ENCODE measurements around the gene INSM1.

- peak; percentile 79 for TF ChIP-seq CTCF (IDR thresholded peaks at IDR 0.05)
- no peak for TF ChIP-seq EZH2phosphoT487 (IDR thresholded peaks at IDR 0.05; ENCODE audit: borderline replicate concordance, low read depth)
- no peak for TF ChIP-seq RFX5 (IDR thresholded peaks at IDR 0.05; ENCODE audit: low read length)
- no peak for TF ChIP-seq CHD2 (IDR thresholded peaks at IDR 0.05; ENCODE audit: low read length, partially characterized antibody)
- no peak for TF ChIP-seq JUND (IDR thresholded peaks at IDR 0.05)
Measured at GRCh38 chr20:20360464-20360863, 7.4 kb upstream of the INSM1 start.

Data from SK-N-SH (cell line).